H1 (cell line): ENCODE results near the gene BCL2L11. TPM values are rescaled to one million over a fixed set of nuclear protein-coding genes. Genes with fewer than 3 reads are reported as not detected.

ENCODE experiments used
- CTCF ChIA-PET: fragments of 300-600 bp; sonication (Branson Sonifier 250); formaldehyde crosslinking; loops from one replicate; lab custom pipeline; 2021; ENCODE audit not compliant: partially characterized antibody; lab: Charles Lee
- POLR2A ChIA-PET: fragments of 300-600 bp; sonication (Branson Sonifier 250); formaldehyde crosslinking; loops from one replicate; lab custom pipeline; 2021; ENCODE audit warnings: inconsistent platforms; ENCODE audit not compliant: partially characterized antibody; lab: Charles Lee
- DNase-seq, 2 experiments: peaks; one replicate each; pipeline versions ENCODE4 v3.0.0 to v3.0.0-alpha.2; 2010 to 2022; ENCODE audit warnings: low spot score in 2 of 2, low read depth in 1 of 2, mixed read lengths in 1 of 2
- FAIRE-seq: peaks from 2 replicates; lab custom pipeline; 2011; peaks lifted over from hg19 to GRCh38; lab: Jason Lieb, UNC
- H2AFZ ChIP-seq: 2 replicates; pipeline ENCODE4 v1.8.1; 2012; ENCODE audit warnings: low read length, inconsistent platforms
- H2AK5ac ChIP-seq: 2 replicates; pipeline ENCODE4 v1.6.1; 2013; ENCODE audit warnings: low read depth, low read length
- H2BK120ac ChIP-seq: replicated peaks from 2 replicates; pipeline ENCODE3; 2013; ENCODE audit warnings: low read depth, low read length, inconsistent platforms
- H2BK12ac ChIP-seq: 2 replicates; pipeline ENCODE4 v1.6.1; 2013; ENCODE audit warnings: low read depth, low read length
- H2BK15ac ChIP-seq: 2 replicates; pipeline ENCODE4 v1.6.1; 2013; ENCODE audit warnings: low read length
- H2BK20ac ChIP-seq: 2 replicates; pipeline ENCODE4 v1.6.1; 2013; ENCODE audit warnings: low read length
- H2BK5ac ChIP-seq: 2 replicates; pipeline ENCODE4 v1.6.1; 2013; ENCODE audit warnings: low read depth, low read length
- H3K14ac ChIP-seq: 2 replicates; pipeline ENCODE4 v1.6.1; 2013; ENCODE audit warnings: inconsistent platforms; ENCODE audit not compliant: insufficient read length
- H3K18ac ChIP-seq: 2 replicates; pipeline ENCODE4 v1.6.1; 2013; ENCODE audit warnings: low read length; ENCODE audit errors: extremely low read depth
- H3K23ac ChIP-seq: 2 replicates; pipeline ENCODE4 v1.6.1; 2013; ENCODE audit warnings: inconsistent platforms; ENCODE audit not compliant: insufficient read length
- H3K23me2 ChIP-seq: 2 replicates; pipeline ENCODE4 v1.6.1; 2013; ENCODE audit warnings: low read depth, low read length
- H3K27ac ChIP-seq: 2 replicates; pipeline ENCODE4 v1.6.1; 2011; ENCODE audit warnings: low read depth, low read length, inconsistent platforms
- H3K27me3 ChIP-seq, 4 experiments: replicated peaks in 1 of 4; 1 replicate in 1 of 4; 2 replicates in 3 of 4; pipeline versions ENCODE4 v1.6.1 to v1.8.1; 2011 to 2013; ENCODE audit warnings: low read length in 3 of 4, mild to moderate bottlenecking in 3 of 4, inconsistent platforms in 2 of 4, mixed read lengths in 2 of 4, moderate library complexity in 1 of 4; ENCODE audit not compliant: control insufficient read depth in 3 of 4, insufficient read depth in 3 of 4; ENCODE audit errors: extremely low read depth in 1 of 4
- H3K36me3 ChIP-seq, 4 experiments: 2 replicates each; pipeline versions ENCODE4 v1.6.1 to v1.8.1; 2011 to 2013; ENCODE audit warnings: mild to moderate bottlenecking in 4 of 4, low read length in 3 of 4, moderate library complexity in 2 of 4, control low read depth in 1 of 4, inconsistent platforms in 1 of 4; ENCODE audit not compliant: insufficient read depth in 4 of 4, control insufficient read depth in 2 of 4
- H3K4ac ChIP-seq: replicated peaks from 2 replicates; pipeline ENCODE3; 2013; ENCODE audit warnings: low read length, low read depth, mixed read lengths, inconsistent platforms; ENCODE audit not compliant: insufficient read length
- H3K4me1 ChIP-seq, 4 experiments: replicated peaks in 1 of 4; 1 replicate in 1 of 4; 2 replicates in 3 of 4; pipeline versions ENCODE4 v1.6.1 to v1.8.1; 2011 to 2013; ENCODE audit warnings: low read length in 3 of 4, inconsistent platforms in 2 of 4, mixed read lengths in 1 of 4; ENCODE audit not compliant: insufficient read depth in 4 of 4, control insufficient read depth in 3 of 4
- H3K4me2 ChIP-seq, 2 experiments: 2 replicates each; pipeline versions ENCODE4 v1.6.1 to v1.8.1; 2011 to 2013; ENCODE audit warnings: low read depth in 2 of 2, low read length in 2 of 2, control low read depth in 1 of 2, inconsistent platforms in 1 of 2, mild to moderate bottlenecking in 1 of 2; ENCODE audit not compliant: insufficient read depth in 1 of 2
- H3K4me3 ChIP-seq, 4 experiments: fragments of 200-600, 300-600 bp in 1 of 4; sonication (generic), shearing (Covaris generic), sonication (Bioruptor Twin) in 1 of 4; 2 replicates each; pipeline versions ENCODE4 v1.5.1 to v1.8.1; 2011 to 2016; ENCODE audit warnings: low read length in 4 of 4, low read depth in 3 of 4, control low read depth in 2 of 4, inconsistent platforms in 2 of 4, mild to moderate bottlenecking in 2 of 4, mixed read lengths in 1 of 4, moderate library complexity in 1 of 4; ENCODE audit not compliant: insufficient read depth in 2 of 4; ENCODE audit errors: extremely low read depth in 1 of 4
- H3K56ac ChIP-seq: replicated peaks from 2 replicates; pipeline ENCODE3; 2013; ENCODE audit warnings: low read depth, mild to moderate bottlenecking, mixed read lengths, low read length, inconsistent platforms; ENCODE audit not compliant: insufficient read length
- H3K79me1 ChIP-seq: 2 replicates; pipeline ENCODE4 v1.6.1; 2013; ENCODE audit warnings: low read depth, low read length, control low read depth
- H3K79me2 ChIP-seq, 2 experiments: 2 replicates each; pipeline versions ENCODE4 v1.6.1 to v1.8.1; 2012 to 2013; ENCODE audit warnings: low read length in 2 of 2, mild to moderate bottlenecking in 2 of 2, inconsistent platforms in 1 of 2; ENCODE audit not compliant: insufficient read depth in 2 of 2, control insufficient read depth in 1 of 2
- H3K9ac ChIP-seq, 4 experiments: replicated peaks in 1 of 4; 1 replicate in 1 of 4; 2 replicates in 3 of 4; pipeline versions ENCODE4 v1.6.1 to v1.8.1; 2011 to 2013; ENCODE audit warnings: low read depth in 3 of 4, low read length in 3 of 4, control low read depth in 2 of 4, mild to moderate bottlenecking in 2 of 4, moderate library complexity in 2 of 4, inconsistent platforms in 1 of 4; ENCODE audit errors: extremely low read depth in 1 of 4
- H3K9me3 ChIP-seq, 2 experiments: 2 replicates each; pipeline versions ENCODE4 v1.6.1 to v1.8.1; 2012 to 2013; ENCODE audit warnings: mild to moderate bottlenecking in 2 of 2, moderate library complexity in 2 of 2, control low read depth in 1 of 2, inconsistent platforms in 1 of 2, low read depth in 1 of 2, low read length in 1 of 2, mixed read lengths in 1 of 2; ENCODE audit not compliant: insufficient read depth in 2 of 2
- H4K20me1 ChIP-seq, 2 experiments: replicated peaks in 1 of 2; 2 replicates each; pipeline versions ENCODE3 to v1.8.1; 2011 to 2013; ENCODE audit warnings: inconsistent platforms in 2 of 2, low read length in 2 of 2, mild to moderate bottlenecking in 1 of 2; ENCODE audit not compliant: insufficient read depth in 2 of 2, control insufficient read depth in 1 of 2
- H4K5ac ChIP-seq: 2 replicates; pipeline ENCODE4 v1.6.1; 2013; ENCODE audit warnings: low read length, low read depth, mixed read lengths, inconsistent platforms; ENCODE audit not compliant: insufficient read length
- H4K8ac ChIP-seq: 2 replicates; pipeline ENCODE4 v1.8.0; 2013; ENCODE audit warnings: mild to moderate bottlenecking, moderate library complexity, low read length, inconsistent platforms; ENCODE audit not compliant: insufficient read depth; ENCODE audit errors: extremely low read depth
- H4K91ac ChIP-seq: replicated peaks from 2 replicates; pipeline ENCODE3; 2013; ENCODE audit warnings: low read length, mixed read lengths, inconsistent platforms; ENCODE audit not compliant: insufficient read length
- ASH2L ChIP-seq: fragments of 200-600, 300-600 bp; sonication (generic); IDR thresholded peaks from one replicate; pipeline ENCODE4 v1.7.1; 2017; ENCODE audit warnings: low read length
- BRCA1 ChIP-seq: IDR thresholded peaks from 2 replicates; pipeline ENCODE4 v1.6.1; 2012; ENCODE audit warnings: low read depth, low read length, improper control_type of control experiment
- CHD1 ChIP-seq: IDR thresholded peaks from 2 replicates; pipeline ENCODE4 v1.6.1; 2012; ENCODE audit warnings: low read depth, low read length, improper control_type of control experiment
- HDAC2 ChIP-seq, 2 experiments: fragments of 300-600 bp in 1 of 2; sonication (generic) in 1 of 2; IDR thresholded peaks; 2 replicates each; pipeline ENCODE4 v1.6.1; 2011 to 2012; ENCODE audit warnings: low read depth in 2 of 2, low read length in 2 of 2, mild to moderate bottlenecking in 2 of 2, moderate library complexity in 2 of 2, borderline replicate concordance in 1 of 2, inconsistent platforms in 1 of 2
- KDM4A ChIP-seq: IDR thresholded peaks from one replicate; pipeline ENCODE4 v1.7.1; 2012; ENCODE audit warnings: low read depth, mild to moderate bottlenecking, moderate library complexity, low read length, inconsistent platforms; ENCODE audit not compliant: severe bottlenecking
- RXRA ChIP-seq: IDR thresholded peaks from 2 replicates; pipeline ENCODE4 v1.6.1; 2011; ENCODE audit warnings: low read depth, mild to moderate bottlenecking, low read length, moderate library complexity; ENCODE audit not compliant: insufficient read depth
- SRF ChIP-seq: IDR thresholded peaks from 2 replicates; pipeline ENCODE4 v1.6.1; 2011; ENCODE audit warnings: mild to moderate bottlenecking, low read depth, low read length, moderate library complexity
- ZNF274 ChIP-seq: IDR thresholded peaks from 2 replicates; pipeline ENCODE4 v1.7.0; 2012; ENCODE audit warnings: low read length, borderline replicate concordance; ENCODE audit errors: extremely low read depth
- WGBS, 2 experiments: shearing (Covaris generic) in 1 of 2; methylation state at CpG; one replicate each; pipeline versions ENCODE4 v1.1.6 to v1.1.7; 2013 to 2015; ENCODE audit warnings: low lambda C conversion rate in 2 of 2, mixed read lengths in 2 of 2, inconsistent platforms in 1 of 2, low coverage in 1 of 2, missing lambda C conversion rate in 1 of 2; ENCODE audit not compliant: insufficient replicate concordance in 2 of 2, insufficient coverage in 1 of 2, insufficient read length in 1 of 2; ENCODE audit errors: extremely low coverage in 1 of 2, missing lambda C conversion rate in 1 of 2; 5-methylcytosine and 5-hydroxymethylcytosine counted together
- polyA plus RNA-seq, 7 experiments: library from polyadenylated mRNA; depleted of rRNA in 3 of 7; stranded (reverse) in 5 of 7; unstranded in 2 of 7; fragments of >200 nt in 5 of 7; fragments of 200-250 nt in 2 of 7; gene quantifications; 1 replicate in 5 of 7; 2 replicates in 1 of 7; 4 replicates in 1 of 7; pipeline versions ENCODE4 v1.2.1 to v1.2.3, GENCODE V29; 2011 to 2013; ENCODE audit warnings: missing spikeins in 2 of 7, mixed read lengths in 2 of 7
- total RNA-seq: library from RNA; stranded (reverse); fragmentation: NEBNext Ultra II Directional; extraction: Animal tissue kit (Norgen Biotek cat#: 25700); gene quantifications from 2 replicates; pipeline ENCODE4 v1.2.1, GENCODE V29; 2021

Gene BCL2L11
- total and polyA plus RNA-seq, 2 of the 8 experiments (the other 6 are each of a cell fraction or from before 2014, with no cell fraction given): 7.5 to 22.9 TPM

GRCh38 chr2:111176388-111176787 lies 55.7 kb downstream of the BCL2L11 start:
- no peak overlapping the region for H2BK15ac ChIP-seq
- no peak overlapping the region for H3K18ac ChIP-seq
- no peak overlapping the region for H4K8ac ChIP-seq
- no peaks in the 10 kb centered on the region; a peak in 1 of 8 replicates for H3K36me3 ChIP-seq
- POLR2A ChIA-PET: interaction anchor here (1.2 kb wide), 1 partner anchor 8 kb away, joined by 3 read pairs; no protein-coding TSS in a partner anchor
- TF ChIP-seq ASH2L (no peak), KDM4A (no peak), SRF (no peak), HDAC2 (IDR thresholded peaks at IDR 0.05; ENCODE audit: borderline replicate concordance in 1 of 2, low read depth in 2 of 2, low read length in 2 of 2) (no peak), CHD1 (no peak), RXRA (no peak), BRCA1 (no peak), ZNF274 (no peak)
- no peaks in the 10 kb centered on the region for H3K9me3 ChIP-seq
- no peak overlapping the region for H3K4me3 ChIP-seq
- no peaks in the 10 kb centered on the region for H3K23me2 ChIP-seq
- CTCF ChIA-PET: interaction anchor here (1.3 to 1.8 kb wide), 4 partner anchors 9 to 13 kb away, joined by 3 to 10 read pairs (median 4); no protein-coding TSS in a partner anchor
- no peak overlapping the region for H3K56ac ChIP-seq
- no peak overlapping the region for H4K5ac ChIP-seq
- H3K23ac ChIP-seq: no peak overlapping the region
- no peak overlapping the region for H2AK5ac ChIP-seq
- no peaks in the 10 kb centered on the region for H3K79me2 ChIP-seq
- H3K4ac ChIP-seq: no peak overlapping the region
- no peak overlapping the region for H2BK120ac ChIP-seq
- no peaks in the 10 kb centered on the region for H4K20me1 ChIP-seq
- DNase-seq: no peak
- no peak overlapping the region for H3K9ac ChIP-seq
- H3K27me3 ChIP-seq: peaks cover 0 to 3% (median 0%) of the 10 kb centered on the region in 4 experiments; a peak in 2 of 7 replicates
- H3K14ac ChIP-seq: no peak overlapping the region
- H3K27ac ChIP-seq: no peak overlapping the region
- H2AFZ ChIP-seq: no peak overlapping the region
- H4K91ac ChIP-seq: no peak overlapping the region
- no peak overlapping the region for H2BK20ac ChIP-seq
- H3K4me1 ChIP-seq: peaks cover 0 to 9% (median under 1%) of the 10 kb centered on the region in 4 experiments; a peak in 4 of 7 replicates
- no peak for FAIRE-seq
- WGBS, 2 experiments: 99% methylated on average over 7 of the region's 7 CpGs; no CpG with 5 or more reads in 1 of the 2 experiments
- no peaks in the 10 kb centered on the region; the same call in 1 of the 2 replicates for H3K79me1 ChIP-seq
- H3K4me2 ChIP-seq: no peak overlapping the region
- no peak overlapping the region for H2BK5ac ChIP-seq
- peak overlapping the region; percentile 75; the same call in 1 of the 2 replicates for H2BK12ac ChIP-seq
